GM10266 (cell line): Measurements from ENCODE around the gene PROCR.
"Not testable (repeated sequence)": the region's sequence is repeated elsewhere in the genome, so short reads cannot be mapped to it uniquely, and the experiment has no call there.

ENCODE experiments used
- DNase-seq: peaks from one replicate; pipeline ENCODE4 v3.0.0; 2012; ENCODE audit errors: extremely low spot score
- TF ChIP-seq, protein P1 (sequence below): IDR thresholded peaks from 2 replicates; pipeline ENCODE4 v1.5.1; 2012; ENCODE audit warnings: mild to moderate bottlenecking, low read depth; ENCODE audit not compliant: control insufficient read depth, insufficient read depth; ENCODE audit errors: missing control alignments

PROCR gene

GRCh38 chr20:35146920-35147574 is 24.8 kb upstream of the PROCR start, which contains the start of gene EDEM2:
Gene EDEM2, minus strand, starts transcription at chr20:35147336. Its CDS starts 78 bp downstream, at chr20:35147258.
- TF ChIP-seq, protein P1, sequence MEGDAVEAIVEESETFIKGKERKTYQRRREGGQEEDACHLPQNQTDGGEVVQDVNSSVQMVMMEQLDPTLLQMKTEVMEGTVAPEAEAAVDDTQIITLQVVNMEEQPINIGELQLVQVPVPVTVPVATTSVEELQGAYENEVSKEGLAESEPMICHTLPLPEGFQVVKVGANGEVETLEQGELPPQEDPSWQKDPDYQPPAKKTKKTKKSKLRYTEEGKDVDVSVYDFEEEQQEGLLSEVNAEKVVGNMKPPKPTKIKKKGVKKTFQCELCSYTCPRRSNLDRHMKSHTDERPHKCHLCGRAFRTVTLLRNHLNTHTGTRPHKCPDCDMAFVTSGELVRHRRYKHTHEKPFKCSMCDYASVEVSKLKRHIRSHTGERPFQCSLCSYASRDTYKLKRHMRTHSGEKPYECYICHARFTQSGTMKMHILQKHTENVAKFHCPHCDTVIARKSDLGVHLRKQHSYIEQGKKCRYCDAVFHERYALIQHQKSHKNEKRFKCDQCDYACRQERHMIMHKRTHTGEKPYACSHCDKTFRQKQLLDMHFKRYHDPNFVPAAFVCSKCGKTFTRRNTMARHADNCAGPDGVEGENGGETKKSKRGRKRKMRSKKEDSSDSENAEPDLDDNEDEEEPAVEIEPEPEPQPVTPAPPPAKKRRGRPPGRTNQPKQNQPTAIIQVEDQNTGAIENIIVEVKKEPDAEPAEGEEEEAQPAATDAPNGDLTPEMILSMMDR = no peak
- peak; percentile 93 for DNase-seq

GRCh38 chr20:35147575-35148071 is 24.2 kb upstream of the PROCR start:
- DNase-seq = not testable (repeated sequence)

DNA sequence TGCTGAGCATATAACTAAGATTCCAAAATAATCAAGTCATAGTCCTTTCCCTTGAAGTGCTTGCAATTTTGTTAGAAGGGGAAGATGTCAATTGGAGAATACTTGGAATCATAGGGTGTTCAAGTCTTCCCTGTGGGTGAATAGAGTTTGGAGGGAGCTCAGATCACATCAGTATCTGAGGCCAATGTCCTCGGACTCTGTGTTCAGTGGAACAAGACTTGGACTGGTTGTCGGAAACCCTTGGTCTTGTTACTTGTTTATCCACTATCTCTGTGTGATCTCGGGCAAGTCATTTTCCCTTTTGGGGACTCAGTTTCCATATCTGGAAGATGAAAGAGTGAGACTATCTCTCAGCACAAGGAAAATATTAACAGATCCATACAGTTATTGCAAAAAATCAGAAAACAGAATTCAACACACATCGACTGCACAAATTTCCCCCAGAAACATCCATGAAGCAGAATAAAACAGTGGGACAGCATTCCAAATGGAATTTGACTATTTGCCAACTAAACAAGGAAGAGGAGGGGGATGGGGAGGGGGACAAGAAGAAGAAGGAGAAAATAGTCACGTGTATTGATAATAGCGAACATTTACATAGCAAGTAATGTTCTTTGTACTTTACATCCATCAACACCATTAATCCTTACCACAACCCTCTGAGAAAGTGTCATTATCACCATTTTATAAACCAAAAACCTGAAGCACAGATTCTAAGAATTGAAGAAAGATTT is 20.9 kb upstream of the PROCR start:
- TF ChIP-seq, protein P1 = no peak

GRCh38 chr20:35151736-35152135 is 20.1 kb upstream of the PROCR start:
- TF ChIP-seq, protein P1 = no peak
- no peak for DNase-seq

More for the DNA sequence above, 20.9 kb upstream of the PROCR start:
- DNase-seq = no peak

- TF ChIP-seq, protein P1 = no peak
- no peak for DNase-seq
These were observed 15.9 kb upstream of the PROCR start for GRCh38 chr20:35155936-35156335.

DNA sequence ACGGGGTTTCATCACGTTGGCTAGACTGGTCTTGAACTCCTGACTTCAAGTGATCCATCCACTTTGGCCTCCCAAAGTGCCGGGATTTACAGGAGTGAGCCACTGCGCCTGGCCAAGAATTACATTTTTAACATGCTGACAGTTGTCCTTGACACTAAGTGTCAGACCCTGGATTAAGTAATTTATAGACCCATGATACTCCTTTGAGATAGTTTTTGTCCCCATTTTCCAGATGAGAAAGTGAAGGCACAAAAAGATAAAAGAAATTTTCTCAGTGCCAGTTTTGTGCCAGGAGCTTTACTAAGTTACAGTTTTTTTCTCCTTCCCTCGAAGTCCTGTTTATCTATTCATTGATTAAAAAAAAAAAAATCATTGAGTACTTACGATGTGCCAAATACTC is 14.9 kb upstream of the PROCR start:
- TF ChIP-seq, protein P1 = no peak
- no peak for DNase-seq

GRCh38 chr20:35160341-35160740 is 11.5 kb upstream of the PROCR start:
- not testable (repeated sequence) for DNase-seq

GRCh38 chr20:35164531-35164930 is 7.3 kb upstream of the PROCR start:
- not testable (repeated sequence) for DNase-seq
